ENCODE results near the gene UCMA.

DNA sequence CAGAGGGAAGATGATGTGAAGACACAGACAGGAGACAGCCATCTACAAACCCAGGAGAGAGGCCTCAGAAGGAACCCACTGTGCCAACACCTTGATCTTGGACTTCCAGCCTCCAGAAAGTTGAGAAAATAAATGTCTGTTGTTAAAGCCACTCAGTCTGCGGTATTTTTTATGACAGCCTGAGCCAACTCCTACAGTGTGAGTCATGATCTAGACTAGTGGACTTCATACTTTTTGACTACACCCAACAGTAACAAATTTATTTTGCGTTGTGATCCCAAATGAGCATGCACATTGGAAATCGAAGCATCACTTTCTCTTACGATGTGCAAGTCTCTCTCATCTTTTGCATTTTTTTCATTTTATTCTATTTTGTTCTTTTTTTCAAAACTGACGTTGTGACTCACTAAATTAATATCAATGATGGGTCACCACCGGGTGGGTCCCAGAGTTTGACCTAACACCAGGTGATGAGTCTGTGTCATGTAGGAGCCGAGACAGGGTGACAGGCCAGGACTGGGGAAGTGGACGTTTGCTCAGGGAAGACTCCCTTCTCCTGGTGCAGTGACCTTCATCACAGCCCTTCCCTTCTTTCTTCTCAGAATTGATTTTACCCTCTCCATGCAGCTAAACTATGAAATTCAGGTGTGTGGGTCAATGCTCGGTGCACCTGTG lies 36.8 kb upstream of the UCMA start:
- TF ChIP-seq, protein P1, sequence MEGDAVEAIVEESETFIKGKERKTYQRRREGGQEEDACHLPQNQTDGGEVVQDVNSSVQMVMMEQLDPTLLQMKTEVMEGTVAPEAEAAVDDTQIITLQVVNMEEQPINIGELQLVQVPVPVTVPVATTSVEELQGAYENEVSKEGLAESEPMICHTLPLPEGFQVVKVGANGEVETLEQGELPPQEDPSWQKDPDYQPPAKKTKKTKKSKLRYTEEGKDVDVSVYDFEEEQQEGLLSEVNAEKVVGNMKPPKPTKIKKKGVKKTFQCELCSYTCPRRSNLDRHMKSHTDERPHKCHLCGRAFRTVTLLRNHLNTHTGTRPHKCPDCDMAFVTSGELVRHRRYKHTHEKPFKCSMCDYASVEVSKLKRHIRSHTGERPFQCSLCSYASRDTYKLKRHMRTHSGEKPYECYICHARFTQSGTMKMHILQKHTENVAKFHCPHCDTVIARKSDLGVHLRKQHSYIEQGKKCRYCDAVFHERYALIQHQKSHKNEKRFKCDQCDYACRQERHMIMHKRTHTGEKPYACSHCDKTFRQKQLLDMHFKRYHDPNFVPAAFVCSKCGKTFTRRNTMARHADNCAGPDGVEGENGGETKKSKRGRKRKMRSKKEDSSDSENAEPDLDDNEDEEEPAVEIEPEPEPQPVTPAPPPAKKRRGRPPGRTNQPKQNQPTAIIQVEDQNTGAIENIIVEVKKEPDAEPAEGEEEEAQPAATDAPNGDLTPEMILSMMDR (conservative IDR thresholded peaks at IDR 0.05; ENCODE audit: low read depth, low read length) = no peak
- TF ChIP-seq EZH2 (IDR thresholded peaks at IDR 0.05; ENCODE audit: borderline replicate concordance, low read depth, low read length, poor library complexity, severe bottlenecking) = no peak

Data from A673 (cell line).